ENCODE measurements around the gene GAL3ST2.
"Not testable (repeated sequence)": the region's sequence is repeated elsewhere in the genome, so short reads cannot be mapped to it uniquely, and the experiment has no call there.

The GAL3ST2 gene

GRCh38 chr2:241795021-241795999, 18.7 kb downstream of the GAL3ST2 start:
- DNase-seq, result no peak

GRCh38 chr2:241796209-241796608, 19.6 kb downstream of the GAL3ST2 start:
- no peak for DNase-seq

GRCh38 chr2:241796610-241797138, 20.1 kb downstream of the GAL3ST2 start:
- no peak for DNase-seq

GRCh38 chr2:241797441-241798080, 20.9 kb downstream of the GAL3ST2 start:
- no peak for DNase-seq

- DNase-seq, result no peak
These were observed 21.5 kb downstream of the GAL3ST2 start for GRCh38 chr2:241798081-241798630.

GRCh38 chr2:241798631-241799521, 22.3 kb downstream of the GAL3ST2 start:
- DNase-seq, result no peak

GRCh38 chr2:241799522-241800197, 23.0 kb downstream of the GAL3ST2 start:
- no peak for DNase-seq

GRCh38 chr2:241800198-241800903, 23.7 kb downstream of the GAL3ST2 start:
- DNase-seq, result not testable (repeated sequence)

- no peak for DNase-seq
These were observed 25.2 kb downstream of the GAL3ST2 start for GRCh38 chr2:241801611-241802420.

GRCh38 chr2:241802421-241803318, 26.0 kb downstream of the GAL3ST2 start:
- DNase-seq, result no peak

- peak; percentile 36 for DNase-seq
These were observed 27.0 kb downstream of the GAL3ST2 start for GRCh38 chr2:241803387-241804325.

- no peak for DNase-seq
These were observed 28.0 kb downstream of the GAL3ST2 start for GRCh38 chr2:241804326-241805229.

- not testable (repeated sequence) for DNase-seq
These were observed 29.6 kb downstream of the GAL3ST2 start for GRCh38 chr2:241806217-241806616.

GRCh38 chr2:241808051-241808720, 31.6 kb downstream of the GAL3ST2 start:
- DNase-seq, result no peak

- no peak for DNase-seq
These were observed 32.2 kb downstream of the GAL3ST2 start, which contains the start of gene NEU4 for GRCh38 chr2:241808721-241809382. TSS of gene NEU4 (plus strand) at chr2:241809193. CDS start at chr2:241814485, 5,292 bp downstream.

Measured in stimulated activated CD4-positive, alpha-beta T cell treated with anti-CD3 and anti-CD28 coated beads, Interleukin-1b, Interleukin-23, amount 100 ng/mL, for 48 hours (primary cell).